K562 (cell line): ENCODE data around the gene ABCA3. TPM values are rescaled to one million over a fixed set of nuclear protein-coding genes. Genes with fewer than 3 reads are reported as not detected.

Source experiments
- CREB5 ChIP-seq: fragments of 250-450 bp; sonication (Bioruptor Pico); IDR thresholded peaks from 2 replicates; pipeline ENCODE4 v1.5.0; 2020; ENCODE audit warnings: mild to moderate bottlenecking
- CREM ChIP-seq: IDR thresholded peaks from 2 replicates; pipeline ENCODE4 v1.6.1; 2014; ENCODE audit warnings: antibody characterized with exemption, low read depth
- CTBP1 ChIP-seq: fragments of 450-650 bp; IDR thresholded peaks from 2 replicates; pipeline ENCODE4 v1.6.1; 2016; ENCODE audit warnings: borderline replicate concordance
- E2F4 ChIP-seq: sonication (generic); formaldehyde crosslinking; IDR thresholded peaks from 2 replicates; pipeline ENCODE4 v1.8.0; 2022; ENCODE audit warnings: mild to moderate bottlenecking, low read depth, missing genetic modification reagents
- ELK1 ChIP-seq: sonication (generic); formaldehyde crosslinking; IDR thresholded peaks from 2 replicates; pipeline ENCODE4 v1.8.1; 2022; ENCODE audit warnings: missing genetic modification reagents
- ID3 ChIP-seq, 2 experiments: fragments of 250-450 bp in 1 of 2; fragments of 450-650 bp in 1 of 2; sonication (Bioruptor Pico) in 1 of 2; IDR thresholded peaks; 2 replicates each; pipeline versions ENCODE4 v1.6.1 to v1.8.0; 2016 to 2021; ENCODE audit warnings: mild to moderate bottlenecking in 2 of 2, moderate library complexity in 2 of 2, missing compliant biosample characterization in 1 of 2, missing genetic modification characterization in 1 of 2
- KLF6 ChIP-seq: fragments of 250-450 bp; sonication (Bioruptor Pico); IDR thresholded peaks from 2 replicates; pipeline ENCODE4 v1.4.0; 2020; ENCODE audit warnings: mild to moderate bottlenecking, moderate library complexity, borderline replicate concordance
- MLX ChIP-seq, 2 experiments: fragments of 450-650 bp in 1 of 2; sonication (generic) in 1 of 2; formaldehyde crosslinking; conservative IDR thresholded peaks; 2 replicates each; pipeline versions ENCODE4 v1.4.0 to v1.8.1; 2020 to 2022; ENCODE audit warnings: mild to moderate bottlenecking in 1 of 2, missing genetic modification reagents in 1 of 2
- MYC ChIP-seq, 2 experiments: fragments of 250-450 bp in 1 of 2; sonication (Bioruptor Pico) in 1 of 2; IDR thresholded peaks; 2 replicates each; pipeline versions ENCODE4 v1.5.1 to v1.6.1; 2012 to 2021; ENCODE audit warnings: low read depth in 2 of 2, borderline replicate concordance in 1 of 2, improper control_type of control experiment in 1 of 2, low read length in 1 of 2, mild to moderate bottlenecking in 1 of 2, moderate library complexity in 1 of 2
- NCOA6 ChIP-seq: fragments of 450-650 bp; IDR thresholded peaks from 2 replicates; pipeline ENCODE4 v1.6.1; 2017; ENCODE audit warnings: mild to moderate bottlenecking
- NR2C1 ChIP-seq, 2 experiments: fragments of 450-650 bp; IDR thresholded peaks; 2 replicates each; pipeline ENCODE4 v1.6.1; 2017; ENCODE audit warnings: mild to moderate bottlenecking in 2 of 2, antibody characterized with exemption in 1 of 2, inconsistent platforms in 1 of 2, missing compliant biosample characterization in 1 of 2, missing genetic modification characterization in 1 of 2
- NR4A1 ChIP-seq, 2 experiments: fragments of 250-450 bp in 1 of 2; fragments of 450-650 bp in 1 of 2; sonication (Bioruptor Pico) in 1 of 2; IDR thresholded peaks; 2 replicates each; pipeline versions ENCODE4 v1.4.0 to v1.6.1; 2016 to 2020; ENCODE audit warnings: mild to moderate bottlenecking in 2 of 2, missing compliant biosample characterization in 1 of 2, missing genetic modification characterization in 1 of 2, moderate library complexity in 1 of 2
- NUFIP1 ChIP-seq: fragments of 450-650 bp; IDR thresholded peaks from 2 replicates; pipeline ENCODE4 v1.6.1; 2018; ENCODE audit not compliant: partially characterized antibody
- RNF2 ChIP-seq: sonication (generic); IDR thresholded peaks from 2 replicates; pipeline ENCODE4 v1.6.1; 2016
- RUNX1 ChIP-seq: sonication (generic); IDR thresholded peaks from 2 replicates; pipeline ENCODE4 v1.6.1; 2016; ENCODE audit warnings: antibody characterized with exemption, low read depth
- SPI1 ChIP-seq: IDR thresholded peaks from 2 replicates; pipeline ENCODE4 v1.6.1; 2011; ENCODE audit warnings: low read depth, low read length, control low read depth, borderline replicate concordance
- TAL1 ChIP-seq: fragments of 450-650 bp; IDR thresholded peaks from 2 replicates; pipeline ENCODE4 v1.6.1; 2016; ENCODE audit warnings: mild to moderate bottlenecking
- TRIM24 ChIP-seq, 2 experiments: fragments of 450-650 bp; IDR thresholded peaks; 2 replicates each; pipeline ENCODE4 v1.6.1; 2016
- ZNF124 ChIP-seq: sonication (generic); formaldehyde crosslinking; IDR thresholded peaks from 2 replicates; pipeline ENCODE4 v1.8.1; 2022; ENCODE audit warnings: missing genetic modification reagents
- ZNF143 ChIP-seq: sonication (generic); formaldehyde crosslinking; IDR thresholded peaks from 2 replicates; pipeline ENCODE4 v1.9.0; 2022; ENCODE audit warnings: mild to moderate bottlenecking, missing genetic modification reagents
- ZNF217 ChIP-seq: sonication (generic); formaldehyde crosslinking; IDR thresholded peaks from 2 replicates; pipeline ENCODE4 v1.8.0; 2022; ENCODE audit warnings: mild to moderate bottlenecking, missing genetic modification reagents
- ZNF431 ChIP-seq: sonication (generic); formaldehyde crosslinking; IDR thresholded peaks from 2 replicates; pipeline ENCODE4 v1.8.0; 2022; ENCODE audit warnings: mild to moderate bottlenecking, missing genetic modification reagents
- polyA plus RNA-seq, 8 experiments: library from polyadenylated mRNA; depleted of rRNA in 4 of 8; stranded (reverse) in 5 of 8; unstranded in 3 of 8; fragments of >200 nt; fragmentation: Nextera tagmentation in 2 of 8; fragmentation: Illumina TruSeq in 1 of 8; extraction: Ambion mirVana in 2 of 8; extraction: Trizol in 1 of 8; gene quantifications; 2 replicates each; pipeline versions ENCODE4 v1.2.1 to v1.2.3, GENCODE V29; 2011 to 2014; ENCODE audit warnings: inconsistent platforms in 1 of 8, missing spikeins in 1 of 8
- total RNA-seq, 7 experiments: library from RNA; depleted of rRNA in 6 of 7; stranded (reverse); fragments of >200 nt in 6 of 7; fragmentation: Illumina TruSeq in 2 of 7; extraction: Trizol in 2 of 7; gene quantifications; 2 replicates each; pipeline versions ENCODE4 v1.2.1 to v1.2.3, GENCODE V29; 2011 to 2021; ENCODE audit warnings: low replicate concordance in 1 of 7

ABCA3 gene
- total and polyA plus RNA-seq, 9 of the 15 experiments (the other 6 are each of a cell fraction or from before 2014, with no cell fraction given): 0.66 to 23.7 (median 6.9) TPM

GRCh38 chr16:2251296-2252111, 89.0 kb downstream of the ABCA3 start, which contains the start of gene ECI1 (continued):
- TF ChIP-seq RNF2: peak; percentile 80
- no peak for TF ChIP-seq TAL1
- no peak for TF ChIP-seq CREB5 (CRISPR knock-in tag)
- TF ChIP-seq MLX (CRISPR knock-in tag; conservative IDR thresholded peaks at IDR 0.05): no peak
- TF ChIP-seq RUNX1: peak; percentile 86; the same call in 1 of the 2 replicates
- TF ChIP-seq ZNF217 (CRISPR knock-in tag): no peak
- TF ChIP-seq ID3 (CRISPR knock-in tag; IDR thresholded peaks at IDR 0.05): no peak
- peak; percentile 87 for TF ChIP-seq ID3 (tag; IDR thresholded peaks at IDR 0.05)
- no peak for TF ChIP-seq SPI1
- TF ChIP-seq E2F4 (CRISPR knock-in tag): 0 out of 2 replicates have a peak, but pooled peaks have one; percentile 8
- no peak for TF ChIP-seq NCOA6
- TF ChIP-seq KLF6 (CRISPR knock-in tag): no peak
- peak; percentile 90 for TF ChIP-seq MYC (IDR thresholded peaks at IDR 0.05; ENCODE audit: low read depth, low read length)
- peak; percentile 76; the same call in 1 of the 2 replicates for TF ChIP-seq MYC (CRISPR knock-in tag; IDR thresholded peaks at IDR 0.05; ENCODE audit: borderline replicate concordance, low read depth)
- no peak for TF ChIP-seq ZNF143 (CRISPR knock-in tag)
- no peak for TF ChIP-seq ELK1 (CRISPR knock-in tag)
- no peak for TF ChIP-seq ZNF431 (CRISPR knock-in tag)
- peak; percentile 68 for TF ChIP-seq NR2C1 (IDR thresholded peaks at IDR 0.05)
- peak; percentile 81 for TF ChIP-seq NR2C1 (tag; IDR thresholded peaks at IDR 0.05)
- no peak for TF ChIP-seq NR4A1 (CRISPR knock-in tag; IDR thresholded peaks at IDR 0.05)
- 0 out of 2 replicates have a peak, but pooled peaks have one; percentile 10 for TF ChIP-seq NR4A1 (tag; IDR thresholded peaks at IDR 0.05)
- TF ChIP-seq CTBP1: peak; percentile 96
- peak in 1 of 2 experiments; percentile 43; a peak in 2 of 4 replicates for TF ChIP-seq TRIM24 (IDR thresholded peaks at IDR 0.05)
- no peak for TF ChIP-seq NUFIP1
- TF ChIP-seq ZNF124 (CRISPR knock-in tag): no peak
- 0 out of 2 replicates have a peak, but pooled peaks have one; percentile 42 for TF ChIP-seq CREM
